ENCODE data around the gene PI4K2A.
A peak's percentile ranks its signal among the peaks of the same experiment; 100 is the strongest.

Gene PI4K2A

GRCh38 chr10:97659589-97659988, 19.1 kb downstream of the PI4K2A start:
- TF ChIP-seq, protein P1, sequence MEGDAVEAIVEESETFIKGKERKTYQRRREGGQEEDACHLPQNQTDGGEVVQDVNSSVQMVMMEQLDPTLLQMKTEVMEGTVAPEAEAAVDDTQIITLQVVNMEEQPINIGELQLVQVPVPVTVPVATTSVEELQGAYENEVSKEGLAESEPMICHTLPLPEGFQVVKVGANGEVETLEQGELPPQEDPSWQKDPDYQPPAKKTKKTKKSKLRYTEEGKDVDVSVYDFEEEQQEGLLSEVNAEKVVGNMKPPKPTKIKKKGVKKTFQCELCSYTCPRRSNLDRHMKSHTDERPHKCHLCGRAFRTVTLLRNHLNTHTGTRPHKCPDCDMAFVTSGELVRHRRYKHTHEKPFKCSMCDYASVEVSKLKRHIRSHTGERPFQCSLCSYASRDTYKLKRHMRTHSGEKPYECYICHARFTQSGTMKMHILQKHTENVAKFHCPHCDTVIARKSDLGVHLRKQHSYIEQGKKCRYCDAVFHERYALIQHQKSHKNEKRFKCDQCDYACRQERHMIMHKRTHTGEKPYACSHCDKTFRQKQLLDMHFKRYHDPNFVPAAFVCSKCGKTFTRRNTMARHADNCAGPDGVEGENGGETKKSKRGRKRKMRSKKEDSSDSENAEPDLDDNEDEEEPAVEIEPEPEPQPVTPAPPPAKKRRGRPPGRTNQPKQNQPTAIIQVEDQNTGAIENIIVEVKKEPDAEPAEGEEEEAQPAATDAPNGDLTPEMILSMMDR (conservative IDR thresholded peaks at IDR 0.05; ENCODE audit: low read length), result no peak; the same call in 1 of the 2 replicates
- DNase-seq (ENCODE audit: low read depth), result peak; percentile 83

DNA sequence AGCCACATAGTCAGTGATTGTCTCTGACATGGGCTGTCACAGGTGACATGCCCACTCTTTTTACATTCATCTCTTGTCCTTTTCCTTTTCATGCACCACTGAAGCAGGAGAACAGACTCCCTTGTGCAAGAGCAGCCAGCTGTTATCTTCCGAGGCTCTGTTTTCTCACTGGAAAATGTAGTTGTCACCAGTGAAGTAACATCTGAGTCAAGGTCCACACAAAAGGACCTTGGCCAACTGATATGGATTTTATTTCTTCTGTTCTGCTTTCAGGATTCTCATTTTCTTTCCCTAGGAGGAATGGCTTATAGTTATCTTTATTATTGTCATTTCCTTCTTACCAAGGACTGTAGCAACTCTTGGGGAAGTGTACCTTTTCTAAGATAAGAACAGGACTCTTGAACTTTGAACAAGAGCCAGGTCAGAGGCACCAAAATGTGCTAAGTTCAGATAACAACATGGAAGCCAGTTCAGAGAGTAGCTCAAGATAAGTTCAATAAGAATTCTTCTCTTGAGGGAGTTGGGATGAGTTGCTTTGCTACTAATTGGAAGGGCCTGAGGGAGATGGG, 23.9 kb downstream of the PI4K2A start:
- TF ChIP-seq, protein P1 (conservative IDR thresholded peaks at IDR 0.05; ENCODE audit: low read length), result no peak
- DNase-seq (ENCODE audit: low read depth), result no peak
- no peak overlapping the region for H3K4me3 ChIP-seq (ENCODE audit: low read length)

More at GRCh38 chr10:97659589-97659988, 19.1 kb downstream of the PI4K2A start:
- no peak overlapping the region for H3K4me3 ChIP-seq (ENCODE audit: low read length)

DNA sequence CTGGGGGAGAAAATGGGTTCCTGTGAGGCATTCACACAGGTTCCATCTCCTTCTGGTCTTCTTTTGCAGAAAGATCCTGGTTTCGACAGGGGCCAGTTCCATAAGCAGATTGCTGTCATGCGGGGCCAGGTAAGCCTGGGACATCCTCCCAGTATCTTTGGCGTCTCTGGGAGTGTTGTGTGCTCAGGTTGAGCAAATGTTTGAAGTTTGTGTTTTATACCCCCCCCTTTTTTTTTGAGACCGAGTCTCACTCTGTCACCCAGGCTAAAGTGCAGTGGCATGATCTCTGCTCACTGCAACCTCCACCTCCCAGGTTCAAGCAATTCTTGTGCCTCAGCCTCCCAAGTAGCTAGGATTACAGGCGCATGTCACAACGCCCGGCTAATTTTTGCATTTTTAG, 26.5 kb downstream of the PI4K2A start:
- TF ChIP-seq, protein P1 (conservative IDR thresholded peaks at IDR 0.05; ENCODE audit: low read length), result no peak
- no peak for DNase-seq (ENCODE audit: low read depth)

GRCh38 chr10:97667463-97667862, 27.0 kb downstream of the PI4K2A start:
- no peak overlapping the region for H3K4me3 ChIP-seq (ENCODE audit: low read length)

More for the DNA sequence above, 26.5 kb downstream of the PI4K2A start:
- H3K4me3 ChIP-seq (ENCODE audit: low read length), result no peak overlapping the region

DNA sequence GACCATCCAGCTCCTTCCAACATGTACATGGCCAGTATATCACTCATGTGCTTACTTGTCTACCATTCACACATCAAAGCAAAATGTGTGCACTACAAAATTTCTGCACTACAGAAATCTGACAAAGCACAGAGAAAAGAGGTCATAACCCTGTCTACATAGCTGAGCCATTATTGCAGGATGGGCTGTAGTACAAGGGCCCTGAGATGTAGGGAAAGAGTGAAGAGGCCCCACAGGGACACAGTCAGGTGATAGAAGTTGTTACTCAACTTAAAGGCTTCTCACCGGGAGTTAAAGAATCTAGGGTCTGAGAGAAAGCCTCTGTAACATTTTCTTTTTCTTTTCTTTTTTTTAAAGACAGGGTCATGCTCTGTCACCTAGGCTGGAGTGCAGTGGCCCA, 29.1 kb downstream of the PI4K2A start:
- DNase-seq (ENCODE audit: low read depth), result no peak
- H3K4me3 ChIP-seq (ENCODE audit: low read length), result no peak overlapping the region

More at GRCh38 chr10:97667463-97667862, 27.0 kb downstream of the PI4K2A start:
- TF ChIP-seq, protein P1 (conservative IDR thresholded peaks at IDR 0.05; ENCODE audit: low read length), result no peak
- DNase-seq (ENCODE audit: low read depth), result no peak

DNA sequence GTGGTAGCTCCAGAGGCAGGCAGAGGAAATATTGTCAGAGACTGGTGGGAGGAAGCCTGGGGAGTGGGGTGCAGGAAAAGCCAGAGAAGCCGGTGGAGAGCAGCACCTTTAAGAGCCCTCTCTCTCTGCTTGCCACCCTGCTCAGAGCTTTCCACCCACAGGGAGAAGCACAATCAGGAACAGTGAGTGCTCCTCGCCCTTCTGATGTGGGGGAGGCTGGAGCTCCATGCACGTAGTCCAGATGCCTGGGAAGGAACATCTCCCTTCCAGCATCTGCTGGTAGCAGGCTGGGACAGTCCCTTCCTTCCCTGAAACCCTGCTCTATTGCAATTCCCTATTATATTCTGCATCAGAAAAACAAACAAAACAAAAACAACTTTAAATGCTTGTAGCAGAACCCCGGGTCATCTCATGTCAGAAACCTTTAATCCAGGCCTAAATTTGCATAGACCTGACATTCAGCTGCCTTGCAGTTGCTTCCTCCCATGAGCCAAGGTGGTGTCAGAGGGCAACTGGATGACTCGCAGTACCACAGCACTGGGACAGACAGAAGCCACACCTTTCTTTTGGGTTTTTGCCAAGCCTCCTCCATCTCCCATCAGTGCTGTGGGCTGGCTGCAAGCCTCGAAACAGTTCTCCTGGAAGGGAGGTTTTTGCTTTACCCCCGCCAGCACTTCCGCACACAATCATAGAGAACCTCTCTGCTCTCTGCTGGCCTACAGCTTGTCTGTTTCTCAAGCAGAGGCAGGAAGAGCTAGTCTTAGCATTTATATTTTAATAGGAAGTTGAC, 33.5 kb downstream of the PI4K2A start:
- TF ChIP-seq, protein P1 (conservative IDR thresholded peaks at IDR 0.05; ENCODE audit: low read length), result no peak
- DNase-seq (ENCODE audit: low read depth), result peak; percentile 60
- no peak overlapping the region for H3K4me3 ChIP-seq (ENCODE audit: low read length)

More for the DNA sequence above, 29.1 kb downstream of the PI4K2A start:
- TF ChIP-seq, protein P1 (conservative IDR thresholded peaks at IDR 0.05; ENCODE audit: low read length), result no peak

- TF ChIP-seq, protein P1 (conservative IDR thresholded peaks at IDR 0.05; ENCODE audit: low read length), result no peak
- DNase-seq (ENCODE audit: low read depth), result no peak
Observed at GRCh38 chr10:97675222-97675621, 34.8 kb downstream of the PI4K2A start.

More at GRCh38 chr10:97675222-97675621, 34.8 kb downstream of the PI4K2A start:
- no peak overlapping the region for H3K4me3 ChIP-seq (ENCODE audit: low read length)
